Calu3 (cell line): ENCODE data around the gene TYSND1. TPM values are rescaled to one million over a fixed set of nuclear protein-coding genes. Genes with fewer than 3 reads are reported as not detected.

ENCODE experiments used
- BruUV-seq: library from RNA; stranded (reverse); fragments of 400-500 nt; replicated peaks from 2 replicates; lab custom pipeline; 2021; lab: Mats Ljungman, UMichigan
- CTCF ChIA-PET: fragments of 300-600 bp; sonication (Branson Sonifier 250); formaldehyde crosslinking; loops from one replicate; lab custom pipeline; 2022; ENCODE audit warnings: antibody characterized with exemption; lab: Charles Lee
- DNase-seq: peaks from one replicate; pipeline ENCODE4 v3.0.0; 2022
- H3K27ac Mint-ChIP-seq: one replicate; pipeline ENCODE4 v1.8.0; 2022; ENCODE audit warnings: mixed read lengths; ENCODE audit not compliant: unreplicated experiment
- H3K27me3 Mint-ChIP-seq: one replicate; pipeline ENCODE4 v1.8.0; 2022; ENCODE audit warnings: mixed read lengths; ENCODE audit not compliant: unreplicated experiment
- H3K36me3 Mint-ChIP-seq: one replicate; pipeline ENCODE4 v1.8.0; 2022; ENCODE audit warnings: mild to moderate bottlenecking, moderate library complexity, mixed read lengths; ENCODE audit not compliant: insufficient read depth, unreplicated experiment
- H3K4me1 Mint-ChIP-seq: one replicate; pipeline ENCODE4 v1.8.0; 2022; ENCODE audit warnings: mild to moderate bottlenecking, low read depth, mixed read lengths; ENCODE audit not compliant: unreplicated experiment
- H3K4me3 Mint-ChIP-seq: one replicate; pipeline ENCODE4 v1.8.0; 2022; ENCODE audit warnings: mild to moderate bottlenecking, low read depth, moderate library complexity, mixed read lengths; ENCODE audit not compliant: unreplicated experiment
- H3K9me3 Mint-ChIP-seq: one replicate; pipeline ENCODE4 v1.8.0; 2022; ENCODE audit warnings: low read depth, mixed read lengths; ENCODE audit not compliant: unreplicated experiment
- intact Hi-C: fragments of 100-400 bp; cut with micrococcal nuclease; formaldehyde crosslinking; loops from one replicate; pipeline ENCODE4 v1.10.0; 2022; ENCODE audit not compliant: unreplicated experiment
- total RNA-seq: library from RNA; stranded (reverse); gene quantifications from 2 replicates; pipeline ENCODE4 v1.2.3, GENCODE V29; 2022
- TF ChIP-seq, protein P1 (sequence below): fragments of 200-600 bp; IDR thresholded peaks from one replicate; pipeline ENCODE4 v1.8.0; 2022; ENCODE audit warnings: antibody characterized with exemption; ENCODE audit not compliant: unreplicated experiment

The TYSND1 gene
- total RNA-seq, 1 experiment from 2014 or later = 21.4 TPM

DNA sequence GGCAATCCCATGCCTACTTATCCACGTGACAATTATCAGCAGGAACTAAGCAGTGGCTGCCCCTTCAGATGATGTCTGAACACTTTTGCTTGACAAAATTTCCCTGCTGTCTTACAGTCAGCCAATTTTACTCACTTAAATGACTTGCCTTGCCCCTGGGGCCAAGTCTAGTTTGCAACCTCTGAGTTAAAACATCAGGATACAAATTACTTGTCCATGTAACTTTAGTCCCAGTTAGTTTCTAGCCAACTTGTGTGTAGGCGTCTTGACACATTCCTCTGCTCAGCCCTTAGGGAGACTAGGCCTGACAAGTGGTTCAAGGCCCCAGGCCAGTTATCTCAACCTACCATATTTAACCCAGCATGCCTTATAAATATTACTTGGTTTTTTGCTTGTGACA is 11.6 kb upstream of the TYSND1 start:
- Mint-ChIP-seq H3K9me3 (no peaks in the 10 kb centered on the region), H3K36me3 (peaks cover 70% of the 10 kb centered on the region), H3K27ac (no peak overlapping the region), H3K4me1 (peaks cover 23% of the 10 kb centered on the region), H3K27me3 (no peaks in the 10 kb centered on the region), H3K4me3 (no peak overlapping the region)
- CTCF ChIA-PET = interaction anchor here (0.8 kb wide), 1 partner anchor 12 kb away, joined by 3 read pairs; the partner anchor contains the start of gene TYSND1
- intact Hi-C loops = no loop called here
- BruUV-seq = no TSS peak
- TF ChIP-seq, protein P1, sequence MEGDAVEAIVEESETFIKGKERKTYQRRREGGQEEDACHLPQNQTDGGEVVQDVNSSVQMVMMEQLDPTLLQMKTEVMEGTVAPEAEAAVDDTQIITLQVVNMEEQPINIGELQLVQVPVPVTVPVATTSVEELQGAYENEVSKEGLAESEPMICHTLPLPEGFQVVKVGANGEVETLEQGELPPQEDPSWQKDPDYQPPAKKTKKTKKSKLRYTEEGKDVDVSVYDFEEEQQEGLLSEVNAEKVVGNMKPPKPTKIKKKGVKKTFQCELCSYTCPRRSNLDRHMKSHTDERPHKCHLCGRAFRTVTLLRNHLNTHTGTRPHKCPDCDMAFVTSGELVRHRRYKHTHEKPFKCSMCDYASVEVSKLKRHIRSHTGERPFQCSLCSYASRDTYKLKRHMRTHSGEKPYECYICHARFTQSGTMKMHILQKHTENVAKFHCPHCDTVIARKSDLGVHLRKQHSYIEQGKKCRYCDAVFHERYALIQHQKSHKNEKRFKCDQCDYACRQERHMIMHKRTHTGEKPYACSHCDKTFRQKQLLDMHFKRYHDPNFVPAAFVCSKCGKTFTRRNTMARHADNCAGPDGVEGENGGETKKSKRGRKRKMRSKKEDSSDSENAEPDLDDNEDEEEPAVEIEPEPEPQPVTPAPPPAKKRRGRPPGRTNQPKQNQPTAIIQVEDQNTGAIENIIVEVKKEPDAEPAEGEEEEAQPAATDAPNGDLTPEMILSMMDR = no peak
- DNase-seq = no peak

DNA sequence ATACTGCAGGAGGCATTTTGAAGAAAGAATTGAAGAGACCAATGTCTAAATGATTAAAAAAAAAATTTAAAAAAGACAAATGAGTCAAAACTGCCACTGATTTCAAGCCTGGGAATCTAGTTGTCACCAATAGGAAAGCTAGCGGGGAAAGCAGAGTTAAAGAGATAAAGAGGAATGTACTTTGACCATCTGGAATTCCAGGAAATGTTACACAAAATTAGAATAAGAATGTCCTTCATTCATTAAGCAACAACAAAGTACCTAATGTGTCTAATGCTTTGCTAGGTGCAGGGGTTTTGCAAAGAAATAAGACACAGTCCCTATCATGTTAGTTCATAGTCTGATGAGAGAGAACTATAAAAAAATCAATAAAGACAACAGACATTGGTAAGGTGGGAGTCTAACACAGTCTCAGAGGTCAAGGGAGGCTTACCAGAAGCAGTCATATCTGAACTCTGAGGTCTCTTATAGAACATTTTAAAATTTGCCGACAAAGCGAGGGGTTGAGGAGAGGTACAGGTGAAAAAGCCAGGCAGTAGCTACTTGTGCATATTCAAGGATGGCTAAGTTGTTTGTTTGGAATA is 8.8 kb upstream of the TYSND1 start:
- Mint-ChIP-seq H3K36me3 (peaks cover 76% of the 10 kb centered on the region), H3K4me3 (no peak overlapping the region), H3K27me3 (no peaks in the 10 kb centered on the region), H3K4me1 (peaks cover 7% of the 10 kb centered on the region), H3K27ac (no peak overlapping the region), H3K9me3 (no peaks in the 10 kb centered on the region)
- CTCF ChIA-PET = interaction anchor here (1.6 kb wide), 1 partner anchor 9 kb away, joined by 3 read pairs; the partner anchor contains the start of gene TYSND1
- intact Hi-C loops = no loop called here
- TF ChIP-seq, protein P1 = no peak
- DNase-seq = no peak
- no TSS peak for BruUV-seq

DNA sequence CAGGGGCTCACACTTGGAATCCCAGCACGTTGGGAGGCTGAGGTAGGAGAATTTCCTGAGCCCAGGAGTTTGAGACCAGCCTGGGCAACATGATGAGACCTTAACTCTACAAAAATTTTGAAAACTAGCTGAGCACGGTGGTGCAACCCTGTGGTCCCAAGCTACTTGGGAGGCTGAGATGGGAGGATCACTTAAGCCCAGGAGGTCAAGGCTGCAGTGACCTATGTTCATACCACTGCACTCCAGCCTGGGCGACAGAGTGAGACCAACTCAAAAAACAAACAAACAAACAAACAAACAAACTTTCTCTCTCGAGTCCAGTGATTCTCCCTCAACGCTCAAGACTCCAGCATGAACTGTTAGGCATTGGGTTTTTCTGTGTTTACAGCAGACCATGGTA is 2.0 kb upstream of the TYSND1 start:
- BruUV-seq = no TSS peak
- H3K36me3 Mint-ChIP-seq = peaks cover 85% of the 10 kb centered on the region
- H3K27me3 Mint-ChIP-seq = no peaks in the 10 kb centered on the region
- CTCF ChIA-PET = no interaction called here
- H3K27ac Mint-ChIP-seq = no peak overlapping the region
- DNase-seq = no peak
- H3K9me3 Mint-ChIP-seq = no peaks in the 10 kb centered on the region
- intact Hi-C loops = no loop called here
- TF ChIP-seq, protein P1 = no peak
- H3K4me1 Mint-ChIP-seq = peaks cover 8% of the 10 kb centered on the region
- no peak overlapping the region for H3K4me3 Mint-ChIP-seq

DNA sequence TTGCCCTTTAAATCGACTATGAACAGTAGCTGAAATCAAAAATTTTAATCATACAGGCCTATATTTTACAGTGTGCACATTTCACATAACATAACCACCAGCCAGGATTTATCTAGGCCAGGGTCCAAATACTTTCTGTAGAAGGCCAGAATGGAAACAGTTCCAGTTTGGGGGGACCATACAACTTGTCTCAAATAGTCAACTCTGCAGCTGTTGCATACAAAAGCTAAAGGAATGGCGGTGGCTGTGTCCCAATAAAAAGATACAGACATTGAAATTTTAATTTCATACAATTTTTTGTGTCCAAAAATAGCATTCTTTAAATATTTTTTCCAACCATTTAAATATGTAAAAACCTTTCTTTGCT is 742 bp upstream of the TYSND1 start:
- TF ChIP-seq, protein P1 = no peak
- intact Hi-C loops = loop anchor here (2.0 kb wide), 1 partner anchor 218 kb away; no protein-coding TSS in a partner anchor
- no peak for DNase-seq
- no peaks in the 10 kb centered on the region for H3K9me3 Mint-ChIP-seq
- peak overlapping the region; percentile 91 for H3K27ac Mint-ChIP-seq
- peaks cover 8% of the 10 kb centered on the region for H3K4me1 Mint-ChIP-seq
- H3K4me3 Mint-ChIP-seq = peak overlapping the region; percentile 86
- no TSS peak for BruUV-seq
- no peaks in the 10 kb centered on the region for H3K27me3 Mint-ChIP-seq
- H3K36me3 Mint-ChIP-seq = peaks cover 77% of the 10 kb centered on the region
- CTCF ChIA-PET = interaction anchor here (0.7 to 1.9 kb wide), 12 partner anchors 10 to 361 kb away, joined by 3 to 33 read pairs (median 6); partner anchors contain the start of gene SAR1A
